Head of caudate nucleus (tissue), 42 donors: Measurements from ENCODE around the gene GATA2.

Experiments used
- DNase-seq, 42 donors: peaks; one replicate each; pipeline versions ENCODE4 v3.0.0 to v3.0.0-alpha.2; 2020 to 2021; ENCODE audit warnings: mixed read lengths in 7 of 42
- intact Hi-C: fragments of 100-400 bp; cut with DNase I; formaldehyde crosslinking; loops from one replicate; pipeline ENCODE4 v1.15.0; 2022

GATA2 gene

GRCh38 chr3:128503751-128504532 is 10.9 kb upstream of the GATA2 start:
- peak in 3 of 42 donors; percentile 3 to 25 (median 13) for DNase-seq
- intact Hi-C loops = no loop called here

- peak in 3 of 42 donors; percentile 4 to 18 (median 16) for DNase-seq
- intact Hi-C loops = no loop called here
Measured at GRCh38 chr3:128503164-128503651, 10.2 kb upstream of the GATA2 start.

- DNase-seq = peak in 1 of 42 donors; percentile 18
- intact Hi-C loops = no loop called here
Measured at GRCh38 chr3:128502712-128503111, 9.7 kb upstream of the GATA2 start.

GRCh38 chr3:128501431-128501830 is 8.4 kb upstream of the GATA2 start:
- intact Hi-C loops = no loop called here
- DNase-seq = peak in 3 of 42 donors; percentile 2 to 12 (median 5)

GRCh38 chr3:128500556-128500955 is 7.6 kb upstream of the GATA2 start:
- peak in 3 of 42 donors; percentile 1 to 12 (median 4) for DNase-seq
- intact Hi-C loops = no loop called here

GRCh38 chr3:128499724-128500275 is 6.8 kb upstream of the GATA2 start:
- intact Hi-C loops = loop anchor here (5.0 kb wide), 1 partner anchor 72 kb away; no protein-coding TSS in a partner anchor
- peak in 2 of 42 donors; percentile 4 to 15 for DNase-seq

- intact Hi-C loops = loop anchor here (5.0 kb wide), 1 partner anchor 72 kb away; no protein-coding TSS in a partner anchor
- peak in 6 of 42 donors; percentile 9 to 16 (median 12) for DNase-seq
Measured at GRCh38 chr3:128498901-128499530, 6.0 kb upstream of the GATA2 start.

GRCh38 chr3:128498127-128498626 is 5.2 kb upstream of the GATA2 start:
- peak in 1 of 42 donors; percentile 5 for DNase-seq
- intact Hi-C loops = loop anchor here (5.0 kb wide), 1 partner anchor 71 kb away; no protein-coding TSS in a partner anchor

- peak; percentile 59 to 92 (median 82) for DNase-seq
- intact Hi-C loops = loop anchor here (5.0 kb wide), 1 partner anchor 70 kb away; no protein-coding TSS in a partner anchor
Measured at GRCh38 chr3:128497305-128498126, 4.5 kb upstream of the GATA2 start.

GRCh38 chr3:128496602-128497304 is 3.8 kb upstream of the GATA2 start:
- intact Hi-C loops = loop anchor here (5.0 kb wide), 1 partner anchor 69 kb away; no protein-coding TSS in a partner anchor
- peak in 13 of 42 donors; percentile 16 to 57 (median 30) for DNase-seq

GRCh38 chr3:128496019-128496601 is 3.1 kb upstream of the GATA2 start:
- intact Hi-C loops = loop anchor here (5.0 kb wide), 1 partner anchor 69 kb away; no protein-coding TSS in a partner anchor
- peak in 1 of 42 donors; percentile 27 for DNase-seq

- peak in 4 of 42 donors; percentile 9 to 21 (median 16) for DNase-seq
- intact Hi-C loops = loop anchor here (5.0 kb wide), 1 partner anchor 68 kb away; no protein-coding TSS in a partner anchor
Measured at GRCh38 chr3:128495435-128495970, 2.5 kb upstream of the GATA2 start.

- DNase-seq = peak in 1 of 42 donors; percentile 6
- intact Hi-C loops = no loop called here
Measured at GRCh38 chr3:128494367-128494650, 1.3 kb upstream of the GATA2 start.

GRCh38 chr3:128493570-128494366 is 767 bp upstream of the GATA2 start:
- intact Hi-C loops = no loop called here
- DNase-seq = peak in 4 of 42 donors; percentile 6 to 21 (median 15)

GRCh38 chr3:128491941-128492670 is 895 bp downstream of the GATA2 start:
- peak in 5 of 42 donors; percentile 9 to 28 (median 26) for DNase-seq
- intact Hi-C loops = no loop called here

GRCh38 chr3:128491691-128491940 is 1.4 kb downstream of the GATA2 start:
- DNase-seq = peak in 3 of 42 donors; percentile 13 to 27 (median 14)
- intact Hi-C loops = no loop called here
